Skeletal muscle satellite cell (primary cell): Measurements from ENCODE around the gene PSMD14.

ENCODE experiments used
- H3K27me3 ChIP-seq: 2 replicates; pipeline ENCODE4 v1.7.0; 2013; ENCODE audit warnings: low read length; ENCODE audit not compliant: control insufficient read depth, insufficient read depth
- H3K36me3 ChIP-seq: 2 replicates; pipeline ENCODE4 v1.7.0; 2013; ENCODE audit warnings: mild to moderate bottlenecking, control low read depth, low read length; ENCODE audit not compliant: insufficient read depth
- H3K4me1 ChIP-seq: 2 replicates; pipeline ENCODE4 v1.7.0; 2013; ENCODE audit warnings: low read length; ENCODE audit not compliant: control insufficient read depth, insufficient read depth
- H3K4me2 ChIP-seq: 2 replicates; pipeline ENCODE4 v1.7.0; 2013; ENCODE audit warnings: mild to moderate bottlenecking, low read length
- H3K4me3 ChIP-seq: 2 replicates; pipeline ENCODE4 v1.7.0; 2013; ENCODE audit warnings: low read length
- H3K9ac ChIP-seq: 2 replicates; pipeline ENCODE4 v1.7.0; 2013; ENCODE audit warnings: mild to moderate bottlenecking, low read depth, low read length, moderate library complexity
- H3K9me3 ChIP-seq: replicated peaks from 2 replicates; pipeline ENCODE4 v1.7.0; 2013; ENCODE audit warnings: mild to moderate bottlenecking, control low read depth, low read length

The PSMD14 gene

DNA sequence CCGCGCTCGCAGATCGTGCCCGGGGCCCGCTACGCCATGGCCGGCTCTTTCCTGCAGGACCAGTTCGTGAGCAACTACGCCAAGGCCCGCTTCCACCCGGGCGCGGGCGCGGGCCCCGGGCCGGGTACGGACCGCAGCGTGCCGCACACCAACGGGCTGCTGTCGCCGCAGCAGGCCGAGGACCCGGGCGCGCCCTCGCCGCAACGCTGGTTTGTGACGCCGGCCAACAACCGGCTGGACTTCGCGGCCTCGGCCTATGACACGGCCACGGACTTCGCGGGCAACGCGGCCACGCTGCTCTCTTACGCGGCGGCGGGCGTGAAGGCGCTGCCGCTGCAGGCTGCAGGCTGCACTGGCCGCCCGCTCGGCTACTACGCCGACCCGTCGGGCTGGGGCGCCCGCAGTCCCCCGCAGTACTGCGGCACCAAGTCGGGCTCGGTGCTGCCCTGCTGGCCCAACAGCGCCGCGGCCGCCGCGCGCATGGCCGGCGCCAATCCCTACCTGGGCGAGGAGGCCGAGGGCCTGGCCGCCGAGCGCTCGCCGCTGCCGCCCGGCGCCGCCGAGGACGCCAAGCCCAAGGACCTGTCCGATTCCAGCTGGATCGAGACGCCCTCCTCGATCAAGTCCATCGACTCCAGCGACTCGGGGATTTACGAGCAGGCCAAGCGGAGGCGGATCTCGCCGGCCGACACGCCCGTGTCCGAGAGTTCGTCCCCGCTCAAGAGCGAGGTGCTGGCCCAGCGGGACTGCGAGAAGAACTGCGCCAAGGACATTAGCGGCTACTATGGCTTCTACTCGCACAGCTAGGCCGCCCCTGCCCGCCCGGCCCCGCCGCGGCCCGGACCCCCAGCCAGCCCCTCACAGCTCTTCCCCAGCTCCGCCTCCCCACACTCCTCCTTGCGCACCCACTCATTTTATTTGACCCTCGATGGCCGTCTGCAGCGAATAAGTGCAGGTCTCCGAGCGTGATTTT, 115.5 kb downstream of the PSMD14 start:
- peak overlapping the region; percentile 90 for H3K4me2 ChIP-seq
- no peaks in the 10 kb centered on the region for H3K9me3 ChIP-seq
- H3K27me3 ChIP-seq = peaks cover 87% of the 10 kb centered on the region
- H3K4me3 ChIP-seq = peak overlapping the region; percentile 61
- peaks cover 6% of the 10 kb centered on the region for H3K4me1 ChIP-seq
- H3K9ac ChIP-seq = no peak overlapping the region
- H3K36me3 ChIP-seq = no peaks in the 10 kb centered on the region

DNA sequence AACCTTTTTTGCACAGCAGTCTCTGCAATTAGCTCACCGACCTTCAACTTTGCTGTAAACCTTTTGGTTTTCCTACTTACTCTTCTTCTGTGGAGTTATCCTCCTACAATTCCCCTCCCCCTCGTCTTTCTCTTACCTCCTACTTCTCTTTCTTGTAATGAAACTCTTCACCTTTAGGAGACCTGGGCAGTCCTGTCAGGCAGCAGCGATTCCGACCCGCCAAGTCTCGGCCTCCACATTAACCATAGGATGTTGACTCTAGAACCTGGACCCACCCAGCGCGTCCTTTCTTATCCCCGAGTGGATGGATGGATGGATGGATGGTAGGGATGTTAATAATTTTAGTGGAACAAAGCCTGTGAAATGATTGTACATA, 116.2 kb downstream of the PSMD14 start:
- H3K36me3 ChIP-seq = no peaks in the 10 kb centered on the region
- H3K9ac ChIP-seq = no peak overlapping the region
- H3K4me2 ChIP-seq = peak overlapping the region; percentile 90
- peaks cover 81% of the 10 kb centered on the region for H3K27me3 ChIP-seq
- peaks cover 6% of the 10 kb centered on the region for H3K4me1 ChIP-seq
- no peak overlapping the region for H3K4me3 ChIP-seq
- H3K9me3 ChIP-seq = no peaks in the 10 kb centered on the region

DNA sequence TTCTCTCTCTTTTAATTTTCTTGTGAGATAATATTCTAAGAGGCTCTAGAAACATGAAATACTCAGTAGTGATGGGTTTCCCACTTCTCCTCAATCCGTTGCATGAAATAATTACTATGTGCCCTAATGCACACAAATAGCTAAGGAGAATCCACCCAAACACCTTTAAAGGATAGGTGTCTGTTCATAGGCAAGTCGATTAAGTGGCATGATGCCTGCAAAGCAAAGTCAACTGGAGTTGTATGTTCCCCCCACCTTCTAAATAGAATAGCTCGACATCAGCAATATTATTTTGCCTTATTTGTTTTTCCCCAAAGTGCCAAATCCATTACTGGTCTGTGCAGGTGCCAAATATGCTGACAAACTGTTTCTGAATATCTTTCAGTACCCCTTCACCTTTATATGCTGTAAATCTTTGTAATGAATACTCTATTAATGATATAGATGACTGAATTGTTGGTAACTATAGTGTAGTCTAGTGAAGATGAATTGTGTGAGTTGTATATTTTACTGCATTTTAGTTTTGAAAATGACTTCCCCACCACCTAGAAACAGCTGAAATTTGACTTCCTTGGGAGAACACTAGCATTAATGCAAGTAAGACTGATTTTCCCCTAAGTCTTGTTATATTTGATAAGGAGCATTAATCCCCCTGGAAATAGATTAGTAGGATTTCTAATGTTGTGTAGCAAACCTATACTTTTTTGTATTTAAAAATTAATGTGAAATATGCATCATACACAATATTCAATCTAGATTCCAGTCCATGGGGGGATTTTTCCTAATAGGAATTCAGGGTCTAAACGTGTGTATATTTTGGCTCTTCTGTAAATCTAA, 116.9 kb downstream of the PSMD14 start:
- H3K36me3 ChIP-seq = no peaks in the 10 kb centered on the region
- peaks cover 73% of the 10 kb centered on the region for H3K27me3 ChIP-seq
- no peak overlapping the region for H3K4me3 ChIP-seq
- peaks cover 6% of the 10 kb centered on the region for H3K4me1 ChIP-seq
- no peaks in the 10 kb centered on the region for H3K9me3 ChIP-seq
- no peak overlapping the region for H3K4me2 ChIP-seq
- H3K9ac ChIP-seq = no peak overlapping the region

DNA sequence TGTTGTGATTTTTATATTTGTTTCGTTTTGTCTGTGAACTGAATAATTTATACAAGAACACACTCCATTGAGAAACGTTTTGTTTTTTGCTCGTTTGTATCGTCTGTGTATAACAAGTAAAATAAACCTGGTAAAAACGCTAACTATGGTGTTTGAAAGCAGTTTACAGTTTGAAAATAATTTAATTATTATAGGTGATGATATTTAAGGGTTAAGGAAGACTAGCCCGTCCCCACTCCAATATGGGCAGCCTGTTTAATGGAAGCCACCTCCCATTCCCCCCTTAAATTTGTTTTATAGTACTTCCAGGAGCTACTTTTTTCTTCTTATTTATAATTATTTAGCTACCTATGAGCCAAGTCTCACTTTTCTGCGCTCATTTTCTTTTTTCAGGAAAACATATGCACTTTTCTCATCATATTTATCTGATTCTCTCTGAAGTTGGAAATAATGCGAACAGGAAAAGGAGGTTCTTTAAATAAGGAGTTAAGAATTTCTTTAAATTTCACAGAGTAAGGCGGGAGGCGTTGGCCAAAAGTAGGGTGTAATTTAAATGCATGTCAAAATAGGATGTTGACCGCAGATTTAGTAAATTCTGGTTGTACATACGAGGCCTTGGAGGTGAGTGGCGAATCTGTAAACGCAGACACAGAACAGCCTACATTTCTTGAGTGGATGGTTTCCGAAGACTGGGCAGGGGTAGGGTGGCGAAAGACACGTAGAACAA, 117.7 kb downstream of the PSMD14 start:
- no peak overlapping the region for H3K9ac ChIP-seq
- H3K27me3 ChIP-seq = peaks cover 68% of the 10 kb centered on the region
- no peak overlapping the region for H3K4me2 ChIP-seq
- peaks cover 6% of the 10 kb centered on the region for H3K4me1 ChIP-seq
- no peaks in the 10 kb centered on the region for H3K36me3 ChIP-seq
- no peaks in the 10 kb centered on the region for H3K9me3 ChIP-seq
- H3K4me3 ChIP-seq = no peak overlapping the region

DNA sequence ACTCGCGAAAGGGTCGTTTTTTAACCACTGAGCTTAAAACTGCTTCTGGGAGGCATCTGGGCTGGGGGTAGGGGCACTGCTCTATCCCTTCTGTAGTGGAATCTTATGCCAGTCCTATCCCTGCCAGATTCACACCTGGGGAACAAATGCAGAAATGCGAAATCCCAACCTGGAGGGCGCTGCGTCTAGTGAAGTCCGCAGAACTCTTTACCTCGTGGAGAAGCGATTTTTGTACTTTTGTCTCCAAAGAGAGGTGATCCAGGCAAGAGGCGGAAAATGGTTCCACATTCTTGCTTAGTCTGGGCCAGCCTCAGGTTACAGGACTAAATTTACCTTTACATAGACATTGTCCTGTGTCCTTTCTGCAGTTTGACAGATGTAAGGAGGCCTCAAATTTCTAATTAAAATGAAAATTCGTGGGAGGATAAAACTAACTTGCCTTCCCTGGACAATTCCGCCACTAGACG, 118.3 kb downstream of the PSMD14 start:
- peak overlapping the region; percentile 64 for H3K4me3 ChIP-seq
- no peaks in the 10 kb centered on the region for H3K9me3 ChIP-seq
- H3K36me3 ChIP-seq = no peaks in the 10 kb centered on the region
- peaks cover 6% of the 10 kb centered on the region for H3K4me1 ChIP-seq
- no peak overlapping the region for H3K9ac ChIP-seq
- peaks cover 62% of the 10 kb centered on the region for H3K27me3 ChIP-seq
- H3K4me2 ChIP-seq = peak overlapping the region; percentile 82

DNA sequence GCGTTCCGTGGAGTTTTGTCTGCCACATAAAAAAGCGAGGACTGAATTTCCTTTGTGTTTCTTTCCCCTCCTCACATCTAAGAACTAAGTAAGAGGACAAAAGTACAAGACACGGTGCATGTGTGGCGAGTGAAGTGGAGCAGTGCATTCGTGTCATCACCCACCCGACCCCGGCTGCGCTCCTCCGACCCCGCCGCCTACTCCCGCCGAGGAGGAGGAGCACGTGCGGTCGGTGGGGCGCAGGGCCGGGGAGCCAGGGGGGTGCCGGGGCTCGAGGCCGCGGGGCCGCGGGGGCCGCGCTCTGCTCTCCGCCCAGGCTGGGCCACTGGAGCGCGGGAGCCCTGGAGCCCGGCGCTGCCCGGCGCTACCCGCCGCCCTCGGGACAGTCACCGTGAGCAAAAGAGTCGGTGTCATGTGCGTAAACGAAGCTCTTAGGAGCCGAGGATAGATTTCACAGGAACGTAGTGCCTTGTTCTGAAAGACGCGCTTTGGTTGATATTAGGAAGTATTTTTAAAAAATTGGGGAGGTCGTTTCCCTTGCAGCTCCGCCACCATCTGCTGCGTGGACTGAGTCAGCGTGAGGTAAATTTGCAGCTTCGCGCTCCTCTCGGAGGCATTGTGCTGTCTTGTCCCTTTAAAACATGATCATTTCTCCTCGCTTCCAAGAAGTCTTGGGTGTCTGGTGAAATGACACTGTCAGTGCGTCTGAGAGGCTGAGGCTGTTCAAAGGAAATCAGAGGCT, 118.9 kb downstream of the PSMD14 start:
- H3K4me2 ChIP-seq = peak overlapping the region; percentile 82
- H3K4me1 ChIP-seq = peaks cover 6% of the 10 kb centered on the region
- no peak overlapping the region for H3K9ac ChIP-seq
- peaks cover 60% of the 10 kb centered on the region for H3K27me3 ChIP-seq
- no peaks in the 10 kb centered on the region for H3K9me3 ChIP-seq
- H3K36me3 ChIP-seq = no peaks in the 10 kb centered on the region
- H3K4me3 ChIP-seq = peak overlapping the region; percentile 64

DNA sequence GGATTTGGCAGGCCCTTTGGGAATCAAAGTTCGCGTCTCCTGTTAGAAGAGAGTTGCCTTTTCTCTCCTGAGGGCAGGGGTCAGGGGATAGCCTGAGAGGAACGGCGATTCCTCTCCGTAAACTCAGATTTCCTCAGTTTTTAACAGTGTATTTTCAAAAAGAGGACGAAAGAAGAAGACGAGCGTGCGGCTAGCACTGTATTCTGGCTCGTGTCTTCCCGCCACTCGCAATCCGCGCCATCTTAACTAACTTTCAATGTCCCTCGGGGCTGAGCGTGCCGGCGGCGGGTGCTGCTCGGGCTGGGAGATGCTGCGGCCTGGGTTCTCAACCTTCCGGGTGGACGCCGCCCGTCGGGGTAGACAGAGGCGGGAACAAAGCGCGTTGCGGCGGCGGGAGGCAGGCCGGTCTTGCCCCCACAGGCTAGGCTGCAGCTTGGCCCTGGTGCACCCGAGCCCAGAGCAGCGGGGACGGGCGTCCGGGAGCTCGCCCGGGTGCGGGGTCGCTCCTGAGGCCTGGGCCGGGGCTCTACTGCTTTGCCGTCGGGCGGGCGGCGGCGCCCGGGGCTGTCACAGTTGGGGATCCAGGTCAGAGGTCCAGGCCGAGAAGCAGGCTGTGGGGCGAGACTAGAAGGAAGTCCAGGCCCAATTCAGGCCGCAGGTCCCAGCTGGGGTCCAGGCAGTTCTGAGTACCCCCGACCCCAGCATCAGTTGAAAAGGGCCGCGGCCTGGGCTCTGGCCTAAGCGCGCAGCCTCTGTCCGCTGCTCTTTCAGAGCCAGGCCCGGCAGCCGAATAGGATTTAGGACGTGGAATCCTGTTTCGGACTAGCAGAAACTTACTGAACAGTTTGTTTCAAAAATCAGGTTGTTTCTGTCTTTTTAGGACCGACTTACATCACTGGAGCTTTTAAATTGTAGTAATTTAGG, 119.7 kb downstream of the PSMD14 start:
- no peak overlapping the region for H3K9ac ChIP-seq
- H3K4me3 ChIP-seq = peak overlapping the region; percentile 64
- peaks cover 6% of the 10 kb centered on the region for H3K4me1 ChIP-seq
- H3K27me3 ChIP-seq = peaks cover 54% of the 10 kb centered on the region
- H3K4me2 ChIP-seq = peak overlapping the region; percentile 82
- no peaks in the 10 kb centered on the region for H3K36me3 ChIP-seq
- H3K9me3 ChIP-seq = no peaks in the 10 kb centered on the region

DNA sequence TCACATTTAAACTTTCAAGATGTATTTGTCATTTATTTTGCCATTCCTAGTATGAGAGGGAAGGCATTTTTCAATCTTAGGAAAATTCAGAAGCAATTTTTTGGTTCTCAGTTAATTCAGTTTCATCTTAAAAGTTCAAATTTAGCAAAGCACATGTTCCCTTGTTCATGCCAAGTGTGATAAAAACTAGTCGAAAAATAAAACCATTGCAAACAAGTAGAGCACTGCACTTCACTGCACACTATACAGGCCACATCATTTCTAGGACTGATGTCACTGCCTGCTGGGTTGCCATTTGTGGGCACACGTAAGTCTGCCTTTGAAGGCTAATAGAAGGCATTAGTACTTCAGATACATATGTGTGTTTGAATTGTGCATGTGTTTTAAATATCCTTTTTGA, 122.2 kb downstream of the PSMD14 start:
- Histone ChIP-seq H3K36me3 (no peaks in the 10 kb centered on the region), H3K4me1 (no peaks in the 10 kb centered on the region), H3K9me3 (no peaks in the 10 kb centered on the region), H3K4me2 (no peak overlapping the region), H3K27me3 (peaks cover 29% of the 10 kb centered on the region), H3K4me3 (no peak overlapping the region), H3K9ac (no peak overlapping the region)

DNA sequence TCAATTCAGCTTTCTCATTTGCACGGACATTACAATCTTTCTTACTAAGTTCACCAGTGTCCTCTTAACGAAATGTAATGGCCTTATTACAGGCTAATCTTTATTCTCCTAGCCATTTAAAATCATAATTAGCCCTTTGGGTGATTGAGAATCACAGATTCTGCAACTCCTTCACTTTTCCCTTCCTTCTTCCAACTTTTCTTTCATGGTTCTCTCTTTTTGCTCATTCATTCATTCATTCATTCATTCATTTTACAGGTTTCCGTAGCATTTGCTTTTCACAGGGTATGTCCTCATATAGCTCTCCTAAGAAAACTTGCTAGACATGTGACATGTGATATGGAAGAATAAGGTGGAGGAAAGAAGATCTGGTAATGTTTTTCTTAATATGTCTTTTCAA, 123.9 kb downstream of the PSMD14 start:
- Histone ChIP-seq H3K4me3 (no peak overlapping the region), H3K4me1 (peaks cover 7% of the 10 kb centered on the region), H3K4me2 (no peak overlapping the region), H3K36me3 (no peaks in the 10 kb centered on the region), H3K9me3 (no peaks in the 10 kb centered on the region), H3K9ac (no peak overlapping the region), H3K27me3 (peaks cover 16% of the 10 kb centered on the region)

DNA sequence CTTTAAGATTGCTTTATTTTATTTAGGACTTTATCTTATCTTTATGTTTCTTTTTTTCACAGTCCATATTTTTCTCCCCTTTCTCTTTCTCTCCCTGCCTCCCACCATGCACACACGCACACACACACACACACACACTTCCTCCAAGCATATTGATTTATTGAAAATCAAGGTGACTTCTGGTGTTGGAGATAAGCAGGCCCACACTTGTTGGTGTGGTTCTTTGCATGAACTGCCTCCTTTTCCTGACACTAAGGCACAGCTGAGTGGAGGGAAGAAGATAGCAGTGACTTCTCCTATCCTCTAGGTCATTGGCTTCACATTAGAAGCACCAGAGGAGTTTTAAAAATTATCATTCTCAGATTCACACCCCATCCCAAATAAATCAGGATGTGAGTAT, 125.9 kb downstream of the PSMD14 start:
- Histone ChIP-seq H3K27me3 (peaks cover 8% of the 10 kb centered on the region), H3K4me2 (no peak overlapping the region), H3K4me1 (peaks cover 8% of the 10 kb centered on the region), H3K9ac (no peak overlapping the region), H3K9me3 (no peaks in the 10 kb centered on the region), H3K4me3 (no peak overlapping the region), H3K36me3 (no peaks in the 10 kb centered on the region)
